Measurements from ENCODE around the gene FTSJ3.
A peak's percentile ranks its signal among the peaks of the same experiment; 100 is the strongest.
"Not testable (repeated sequence)": the region's sequence is repeated elsewhere in the genome, so short reads cannot be mapped to it uniquely, and the experiment has no call there.

The FTSJ3 gene

GRCh38 chr17:63827801-63828221, 348 bp upstream of the FTSJ3 start:
- no peak for DNase-seq

- DNase-seq, result peak; percentile 35
These were observed 928 bp downstream of the FTSJ3 start for GRCh38 chr17:63826468-63827001.

GRCh38 chr17:63824362-63824761, 3.1 kb downstream of the FTSJ3 start:
- DNase-seq, result no peak

- DNase-seq, result no peak
These were observed 3.7 kb downstream of the FTSJ3 start for GRCh38 chr17:63823659-63824331.

- DNase-seq, result no peak
These were observed 4.9 kb downstream of the FTSJ3 start for GRCh38 chr17:63822537-63822936.

GRCh38 chr17:63821804-63822203, 5.7 kb downstream of the FTSJ3 start:
- DNase-seq, result no peak

- DNase-seq, result no peak
These were observed 6.4 kb downstream of the FTSJ3 start for GRCh38 chr17:63820963-63821561.

- no peak for DNase-seq
These were observed 7.6 kb downstream of the FTSJ3 start for GRCh38 chr17:63819585-63820537.

- DNase-seq, result no peak
These were observed 8.3 kb downstream of the FTSJ3 start for GRCh38 chr17:63819131-63819530.

GRCh38 chr17:63817736-63818385, 9.6 kb downstream of the FTSJ3 start:
- DNase-seq, result no peak

- DNase-seq, result peak; percentile 43
These were observed 10.8 kb downstream of the FTSJ3 start for GRCh38 chr17:63816669-63817068.

GRCh38 chr17:63816123-63816522, 11.3 kb downstream of the FTSJ3 start:
- DNase-seq, result no peak

- DNase-seq, result no peak
These were observed 17.5 kb downstream of the FTSJ3 start for GRCh38 chr17:63809970-63810369.

GRCh38 chr17:63805591-63805990, 21.9 kb downstream of the FTSJ3 start:
- DNase-seq, result no peak

- no peak for DNase-seq
These were observed 23.1 kb downstream of the FTSJ3 start for GRCh38 chr17:63804328-63804727.

- DNase-seq, result no peak
These were observed 26.7 kb downstream of the FTSJ3 start for GRCh38 chr17:63800783-63801182.

GRCh38 chr17:63798572-63799106, 28.8 kb downstream of the FTSJ3 start:
- DNase-seq, result no peak

GRCh38 chr17:63796375-63796774, 31.1 kb downstream of the FTSJ3 start:
- not testable (repeated sequence) for DNase-seq

GRCh38 chr17:63792055-63792729, 35.3 kb downstream of the FTSJ3 start:
- no peak for DNase-seq

GRCh38 chr17:63790057-63790456, 37.4 kb downstream of the FTSJ3 start:
- DNase-seq, result no peak

- DNase-seq, result no peak
These were observed 40.3 kb downstream of the FTSJ3 start for GRCh38 chr17:63786971-63787711.
